ENCODE measurements around the gene SAMD4A. TPM values are rescaled to one million over a fixed set of nuclear protein-coding genes. Genes with fewer than 3 reads are reported as not detected.

The SAMD4A gene, protein sequence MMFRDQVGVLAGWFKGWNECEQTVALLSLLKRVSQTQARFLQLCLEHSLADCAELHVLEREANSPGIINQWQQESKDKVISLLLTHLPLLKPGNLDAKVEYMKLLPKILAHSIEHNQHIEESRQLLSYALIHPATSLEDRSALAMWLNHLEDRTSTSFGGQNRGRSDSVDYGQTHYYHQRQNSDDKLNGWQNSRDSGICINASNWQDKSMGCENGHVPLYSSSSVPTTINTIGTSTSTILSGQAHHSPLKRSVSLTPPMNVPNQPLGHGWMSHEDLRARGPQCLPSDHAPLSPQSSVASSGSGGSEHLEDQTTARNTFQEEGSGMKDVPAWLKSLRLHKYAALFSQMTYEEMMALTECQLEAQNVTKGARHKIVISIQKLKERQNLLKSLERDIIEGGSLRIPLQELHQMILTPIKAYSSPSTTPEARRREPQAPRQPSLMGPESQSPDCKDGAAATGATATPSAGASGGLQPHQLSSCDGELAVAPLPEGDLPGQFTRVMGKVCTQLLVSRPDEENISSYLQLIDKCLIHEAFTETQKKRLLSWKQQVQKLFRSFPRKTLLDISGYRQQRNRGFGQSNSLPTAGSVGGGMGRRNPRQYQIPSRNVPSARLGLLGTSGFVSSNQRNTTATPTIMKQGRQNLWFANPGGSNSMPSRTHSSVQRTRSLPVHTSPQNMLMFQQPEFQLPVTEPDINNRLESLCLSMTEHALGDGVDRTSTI
- total RNA-seq: 1 to 10 TPM; 4.6 to 4.7 TPM

- DNase-seq: peak; percentile 71
- H3K27ac Mint-ChIP-seq: peak within 1 kb of the TSS; percentile 91
- peaks cover 28% of the 10 kb centered on the region for H3K4me1 Mint-ChIP-seq
- H3K27me3 Mint-ChIP-seq: peaks cover 21% of the 10 kb centered on the region
- peaks cover 10% of the 10 kb centered on the region for H3K36me3 Mint-ChIP-seq
- no peaks in the 10 kb centered on the region for H3K9me3 Mint-ChIP-seq
- H3K4me3 Mint-ChIP-seq: peak within 1 kb of the TSS; percentile 96
Observed at GRCh38 chr14:54566410-54567223, at the start of gene SAMD4A. Gene SAMD4A, plus strand, starts transcription at chr14:54567128. Its CDS starts 789 bp downstream, at chr14:54567917.

GRCh38 chr14:54524410-54524809, 42.5 kb upstream of the SAMD4A start:
- Mint-ChIP-seq H3K27me3 (no peaks in the 10 kb centered on the region), H3K27ac (no peak overlapping the region), H3K36me3 (peaks cover 8% of the 10 kb centered on the region), H3K4me3 (no peak overlapping the region), H3K4me1 (no peaks in the 10 kb centered on the region), H3K9me3 (no peaks in the 10 kb centered on the region)
- no peak for DNase-seq

GRCh38 chr14:54528973-54529372, 38.0 kb upstream of the SAMD4A start:
- Mint-ChIP-seq H3K9me3 (no peaks in the 10 kb centered on the region), H3K27ac (no peak overlapping the region), H3K27me3 (no peaks in the 10 kb centered on the region), H3K36me3 (peaks cover 1% of the 10 kb centered on the region), H3K4me1 (peaks cover 4% of the 10 kb centered on the region), H3K4me3 (no peak overlapping the region)
- DNase-seq: no peak

- Mint-ChIP-seq H3K27ac (no peak overlapping the region), H3K9me3 (no peaks in the 10 kb centered on the region), H3K4me1 (peaks cover 4% of the 10 kb centered on the region), H3K4me3 (no peak overlapping the region), H3K27me3 (no peaks in the 10 kb centered on the region), H3K36me3 (no peaks in the 10 kb centered on the region)
- no peak for DNase-seq
Observed at GRCh38 chr14:54529811-54530210, 37.1 kb upstream of the SAMD4A start.

DNA sequence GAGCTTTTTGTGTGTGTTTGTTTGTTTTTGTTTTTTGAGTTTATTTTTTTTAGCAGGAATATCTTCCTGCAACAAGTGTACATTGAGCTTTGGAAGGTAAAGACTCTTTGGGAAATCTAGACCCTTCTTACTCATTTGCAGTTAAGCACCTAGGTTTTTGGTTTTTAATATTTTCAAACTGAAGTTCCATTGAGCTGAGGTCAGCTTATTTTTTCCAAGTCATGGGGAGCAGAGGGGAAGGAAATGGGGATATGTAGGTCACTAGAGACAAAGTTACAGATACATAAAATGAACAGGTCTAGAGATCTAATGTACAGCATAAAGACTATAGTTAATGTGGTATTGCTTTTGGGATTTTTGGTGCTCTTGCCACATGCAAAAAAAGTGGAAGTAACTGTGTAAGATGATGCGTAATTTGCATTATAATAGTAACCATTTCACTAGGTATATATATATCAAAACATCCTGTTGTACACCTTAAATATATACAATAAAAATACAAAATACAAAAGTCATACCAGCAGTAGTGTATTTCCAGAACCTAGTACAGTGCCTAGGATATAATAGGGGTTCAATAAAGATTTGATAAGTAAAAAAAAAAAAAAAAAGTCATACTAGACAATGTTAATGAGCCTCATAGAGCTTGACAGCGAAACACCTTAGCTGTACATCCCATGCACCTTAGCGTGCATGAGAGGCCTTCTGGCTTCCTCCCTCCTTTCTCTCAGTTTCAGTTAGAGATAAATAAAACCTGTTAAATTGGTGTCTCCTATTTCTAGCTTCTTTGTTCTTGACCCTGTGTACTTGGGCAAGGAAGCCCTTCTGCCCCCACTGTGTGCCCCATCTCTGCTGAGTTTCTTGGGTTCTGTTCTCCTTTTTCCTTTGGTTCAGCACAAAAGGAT, 34.6 kb upstream of the SAMD4A start:
- Mint-ChIP-seq H3K4me3 (no peak overlapping the region), H3K4me1 (peaks cover 4% of the 10 kb centered on the region), H3K9me3 (no peaks in the 10 kb centered on the region), H3K27me3 (no peaks in the 10 kb centered on the region), H3K27ac (no peak overlapping the region), H3K36me3 (no peaks in the 10 kb centered on the region)
- no peak for DNase-seq

DNA sequence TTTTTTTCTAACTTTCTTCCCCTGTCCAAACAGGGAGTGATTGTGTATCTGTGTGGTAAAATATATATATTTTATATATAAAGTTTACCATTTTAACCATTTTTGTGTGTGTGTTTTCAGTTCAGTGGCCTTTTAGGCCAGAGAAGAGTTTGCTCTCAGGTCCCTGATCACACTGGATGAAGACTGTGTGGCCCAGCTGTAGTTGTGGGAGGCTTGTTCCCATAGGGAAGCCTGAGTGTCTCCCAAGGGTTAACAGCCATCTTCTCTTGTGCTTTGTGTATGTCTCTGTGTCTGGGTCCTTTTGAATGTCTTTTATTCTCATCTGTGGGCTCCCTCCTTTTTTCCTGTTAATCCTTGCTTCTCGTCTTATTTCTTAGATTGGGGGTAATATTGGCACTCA, 33.8 kb upstream of the SAMD4A start:
- Mint-ChIP-seq H3K4me3 (no peak overlapping the region), H3K27me3 (no peaks in the 10 kb centered on the region), H3K4me1 (peaks cover 4% of the 10 kb centered on the region), H3K9me3 (no peaks in the 10 kb centered on the region), H3K27ac (no peak overlapping the region), H3K36me3 (no peaks in the 10 kb centered on the region)
- no peak for DNase-seq

GRCh38 chr14:54535126-54535525, 31.8 kb upstream of the SAMD4A start:
- H3K27me3 Mint-ChIP-seq: no peaks in the 10 kb centered on the region
- H3K36me3 Mint-ChIP-seq: peaks cover 2% of the 10 kb centered on the region
- no peak overlapping the region for H3K27ac Mint-ChIP-seq
- DNase-seq: no peak
- no peaks in the 10 kb centered on the region for H3K9me3 Mint-ChIP-seq
- H3K4me3 Mint-ChIP-seq: no peak overlapping the region
- peaks cover 4% of the 10 kb centered on the region for H3K4me1 Mint-ChIP-seq

DNA sequence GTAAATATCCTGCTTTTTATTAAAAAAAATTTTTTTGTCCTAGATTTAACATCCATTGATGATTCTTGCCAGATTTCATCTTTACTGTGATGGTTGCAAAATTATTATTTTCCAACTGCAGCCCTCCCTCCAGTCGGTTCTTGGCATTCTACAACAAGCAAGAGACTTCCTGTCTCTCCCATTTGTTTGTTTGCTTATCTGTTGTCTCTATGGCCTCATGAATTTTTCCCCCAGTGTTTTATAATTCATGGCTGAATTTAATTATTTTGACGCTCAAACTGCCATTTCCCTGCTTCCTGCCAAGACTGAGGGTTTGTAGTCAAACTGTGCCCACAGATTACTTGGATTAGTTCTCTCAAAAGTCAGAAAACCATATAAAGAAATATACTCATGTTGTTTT, 31.3 kb upstream of the SAMD4A start:
- H3K27ac Mint-ChIP-seq: no peak overlapping the region
- peaks cover 3% of the 10 kb centered on the region for H3K36me3 Mint-ChIP-seq
- H3K4me1 Mint-ChIP-seq: peaks cover 4% of the 10 kb centered on the region
- no peaks in the 10 kb centered on the region for H3K9me3 Mint-ChIP-seq
- no peak overlapping the region for H3K4me3 Mint-ChIP-seq
- no peak for DNase-seq
- no peaks in the 10 kb centered on the region for H3K27me3 Mint-ChIP-seq

GRCh38 chr14:54537651-54538050, 29.3 kb upstream of the SAMD4A start:
- H3K27me3 Mint-ChIP-seq: no peaks in the 10 kb centered on the region
- peaks cover 3% of the 10 kb centered on the region for H3K36me3 Mint-ChIP-seq
- no peak overlapping the region for H3K27ac Mint-ChIP-seq

GRCh38 chr14:54538055-54538454, 28.9 kb upstream of the SAMD4A start:
- DNase-seq: no peak
- Mint-ChIP-seq H3K4me3 (no peak overlapping the region), H3K27ac (no peak overlapping the region), H3K9me3 (no peaks in the 10 kb centered on the region), H3K27me3 (no peaks in the 10 kb centered on the region), H3K36me3 (peaks cover 3% of the 10 kb centered on the region), H3K4me1 (no peaks in the 10 kb centered on the region)

More at GRCh38 chr14:54537651-54538050, 29.3 kb upstream of the SAMD4A start:
- DNase-seq: no peak
- H3K4me3 Mint-ChIP-seq: no peak overlapping the region
- H3K4me1 Mint-ChIP-seq: peaks cover 2% of the 10 kb centered on the region
- no peaks in the 10 kb centered on the region for H3K9me3 Mint-ChIP-seq

- Mint-ChIP-seq H3K4me3 (no peak overlapping the region), H3K27ac (no peak overlapping the region), H3K27me3 (no peaks in the 10 kb centered on the region), H3K9me3 (no peaks in the 10 kb centered on the region), H3K36me3 (no peaks in the 10 kb centered on the region), H3K4me1 (no peaks in the 10 kb centered on the region)
- DNase-seq: no peak
Observed at GRCh38 chr14:54547583-54547982, 19.3 kb upstream of the SAMD4A start.

DNA sequence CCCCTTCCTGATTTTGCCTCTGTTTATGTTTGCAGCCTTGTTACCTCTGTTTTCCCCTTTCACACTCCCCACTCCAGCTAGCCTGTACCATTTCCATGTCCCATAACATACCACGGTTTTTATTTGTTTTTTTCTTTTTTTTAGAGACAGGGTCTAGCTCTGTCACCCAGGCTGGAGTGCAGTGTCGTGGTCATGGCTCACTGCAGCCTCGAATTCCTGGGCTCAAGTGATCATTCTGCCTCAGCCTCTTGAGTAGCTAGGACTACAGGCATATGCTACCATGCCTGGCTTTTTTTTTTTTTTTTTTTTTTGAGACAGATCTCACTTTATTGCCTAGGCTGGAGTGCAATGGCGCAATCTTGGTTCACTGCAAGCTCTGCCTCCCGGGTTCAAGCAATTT, 18.4 kb upstream of the SAMD4A start:
- Mint-ChIP-seq H3K4me3 (no peak overlapping the region), H3K4me1 (no peaks in the 10 kb centered on the region), H3K27ac (no peak overlapping the region), H3K9me3 (no peaks in the 10 kb centered on the region), H3K36me3 (no peaks in the 10 kb centered on the region), H3K27me3 (no peaks in the 10 kb centered on the region)
- DNase-seq: no peak

- Mint-ChIP-seq H3K4me3 (no peak overlapping the region), H3K27ac (no peak overlapping the region), H3K4me1 (no peaks in the 10 kb centered on the region), H3K9me3 (no peaks in the 10 kb centered on the region), H3K27me3 (no peaks in the 10 kb centered on the region), H3K36me3 (no peaks in the 10 kb centered on the region)
- DNase-seq: no peak
Observed at GRCh38 chr14:54549862-54550261, 17.1 kb upstream of the SAMD4A start.

- Mint-ChIP-seq H3K27ac (no peak overlapping the region), H3K4me3 (no peak overlapping the region), H3K4me1 (no peaks in the 10 kb centered on the region), H3K27me3 (no peaks in the 10 kb centered on the region), H3K9me3 (no peaks in the 10 kb centered on the region), H3K36me3 (no peaks in the 10 kb centered on the region)
- no peak for DNase-seq
Observed at GRCh38 chr14:54550514-54550913, 16.4 kb upstream of the SAMD4A start.
